Activated B cell treated with CpG ODN at 0.5 μM for 24 hours (primary cell): Measurements from ENCODE around the gene S100A4. TPM values are rescaled to one million over a fixed set of nuclear protein-coding genes. Genes with fewer than 3 reads are reported as not detected.

Experiments used
- ATAC-seq: fragments of 200-7000 bp; cut with Tn5 transposase; one replicate; pipeline ENCODE4 v1.10.0; 2021; ENCODE audit warnings: low read depth, mild to moderate bottlenecking, moderate library complexity
- CTCF ChIA-PET: fragments of 350-600 bp; sonication (Branson Sonifier 250); formaldehyde crosslinking; loops from one replicate; lab custom pipeline; 2021; ENCODE audit warnings: antibody characterized with exemption; lab: Charles Lee
- POLR2A ChIA-PET: fragments of 350-600 bp; sonication (Branson Sonifier 250); formaldehyde crosslinking; loops from one replicate; lab custom pipeline; 2021; ENCODE audit warnings: antibody characterized with exemption; lab: Charles Lee
- DNase-seq: peaks from one replicate; pipeline ENCODE4 v3.0.0; 2022
- H3K27ac Mint-ChIP-seq: one replicate; pipeline ENCODE4 v1.8.0; 2020; ENCODE audit warnings: mixed read lengths
- H3K27me3 Mint-ChIP-seq: one replicate; pipeline ENCODE4 v1.8.0; 2021; ENCODE audit warnings: mixed read lengths
- H3K36me3 Mint-ChIP-seq: one replicate; pipeline ENCODE4 v1.8.0; 2021; ENCODE audit warnings: low read depth, mixed read lengths
- H3K4me1 Mint-ChIP-seq: one replicate; pipeline ENCODE4 v1.8.0; 2021; ENCODE audit warnings: mixed read lengths
- H3K4me3 Mint-ChIP-seq: one replicate; pipeline ENCODE4 v1.8.0; 2020; ENCODE audit warnings: mild to moderate bottlenecking, mixed read lengths
- H3K9me3 Mint-ChIP-seq: one replicate; pipeline ENCODE4 v1.8.0; 2020; ENCODE audit warnings: mixed read lengths
- intact Hi-C: fragments of 100-400 bp; cut with micrococcal nuclease; formaldehyde crosslinking; loops from one replicate; pipeline ENCODE4 v1.15.1; 2024
- total RNA-seq: library from RNA; stranded (reverse); gene quantifications from 2 replicates; pipeline ENCODE4 v1.2.3, GENCODE V29; 2022
- TF ChIP-seq, protein P1 (sequence below): fragments of 200-600 bp; IDR thresholded peaks from one replicate; pipeline ENCODE4 v1.8.0; 2022; ENCODE audit warnings: antibody characterized with exemption, mild to moderate bottlenecking

The S100A4 gene
- total RNA-seq, 1 donor from 2014 or later: 315 TPM

DNA sequence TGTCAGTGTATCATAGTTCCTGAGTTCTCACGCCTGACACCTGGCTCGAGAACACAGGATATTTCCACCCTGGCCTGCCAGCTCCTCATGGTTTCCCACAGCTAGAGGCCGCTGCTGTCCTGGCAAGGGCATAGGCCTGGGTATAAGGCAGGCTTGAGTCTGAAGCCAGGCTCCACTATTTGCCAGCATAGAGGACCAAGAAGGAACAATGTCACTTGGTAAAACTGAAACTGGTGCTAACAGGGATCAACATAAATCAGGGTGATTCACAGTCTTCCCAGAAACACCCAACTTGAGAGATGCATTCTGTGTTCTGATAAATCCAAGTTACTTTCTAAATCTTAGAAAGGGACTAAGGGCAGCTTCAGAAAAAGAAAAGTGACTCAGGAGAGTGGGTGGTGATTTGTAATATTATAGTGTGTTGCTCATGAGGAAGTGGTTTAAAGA lies 27.0 kb upstream of the S100A4 start:
- Mint-ChIP-seq H3K27me3 (peaks cover 8% of the 10 kb centered on the region), H3K27ac (peak overlapping the region; percentile 79), H3K9me3 (no peaks in the 10 kb centered on the region), H3K4me3 (no peak overlapping the region), H3K4me1 (peaks cover 27% of the 10 kb centered on the region), H3K36me3 (no peaks in the 10 kb centered on the region)
- TF ChIP-seq, protein P1, sequence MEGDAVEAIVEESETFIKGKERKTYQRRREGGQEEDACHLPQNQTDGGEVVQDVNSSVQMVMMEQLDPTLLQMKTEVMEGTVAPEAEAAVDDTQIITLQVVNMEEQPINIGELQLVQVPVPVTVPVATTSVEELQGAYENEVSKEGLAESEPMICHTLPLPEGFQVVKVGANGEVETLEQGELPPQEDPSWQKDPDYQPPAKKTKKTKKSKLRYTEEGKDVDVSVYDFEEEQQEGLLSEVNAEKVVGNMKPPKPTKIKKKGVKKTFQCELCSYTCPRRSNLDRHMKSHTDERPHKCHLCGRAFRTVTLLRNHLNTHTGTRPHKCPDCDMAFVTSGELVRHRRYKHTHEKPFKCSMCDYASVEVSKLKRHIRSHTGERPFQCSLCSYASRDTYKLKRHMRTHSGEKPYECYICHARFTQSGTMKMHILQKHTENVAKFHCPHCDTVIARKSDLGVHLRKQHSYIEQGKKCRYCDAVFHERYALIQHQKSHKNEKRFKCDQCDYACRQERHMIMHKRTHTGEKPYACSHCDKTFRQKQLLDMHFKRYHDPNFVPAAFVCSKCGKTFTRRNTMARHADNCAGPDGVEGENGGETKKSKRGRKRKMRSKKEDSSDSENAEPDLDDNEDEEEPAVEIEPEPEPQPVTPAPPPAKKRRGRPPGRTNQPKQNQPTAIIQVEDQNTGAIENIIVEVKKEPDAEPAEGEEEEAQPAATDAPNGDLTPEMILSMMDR: no peak
- CTCF ChIA-PET: interaction anchor here (0.6 to 6.3 kb wide), 31 partner anchors 9 to 414 kb away, joined by 3 to 119 read pairs (median 6); partner anchors contain the start of genes CHTOP, ILF2, NPR1 and RAB13
- intact Hi-C loops: loop anchor here (1.0 to 5.0 kb wide), 9 partner anchors 26 to 700 kb away; partner anchors contain the start of genes CHTOP, HAX1, RAB13 and S100A13
- DNase-seq: peak; percentile 53
- POLR2A ChIA-PET: interaction anchor here (0.6 to 4.7 kb wide), 18 partner anchors 26 to 418 kb away, joined by 3 to 65 read pairs (median 6); partner anchors contain the start of genes CHTOP, ILF2, INTS3 and S100A1
- ATAC-seq: peak; percentile 93

DNA sequence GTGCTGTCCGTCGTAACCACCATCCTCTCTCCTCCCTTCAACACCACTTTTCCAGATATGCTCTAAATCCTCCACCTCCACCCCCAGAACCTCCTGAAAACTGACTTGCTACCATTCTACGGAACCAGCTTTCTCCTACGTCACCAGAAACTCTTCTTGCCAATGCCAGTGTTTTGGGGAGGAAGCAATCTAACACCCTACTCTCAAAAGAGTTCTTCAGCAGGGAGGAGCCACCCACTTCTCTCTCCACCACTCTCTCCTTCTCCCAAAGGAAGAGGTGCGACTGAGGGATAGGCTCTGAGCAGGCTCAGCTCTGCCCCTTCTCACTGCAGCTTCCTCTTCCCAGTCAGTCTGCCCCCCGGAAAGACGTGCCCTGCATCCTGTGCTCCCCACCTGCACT lies 26.1 kb upstream of the S100A4 start:
- TF ChIP-seq, protein P1: no peak
- Mint-ChIP-seq H3K36me3 (no peaks in the 10 kb centered on the region), H3K27ac (no peak overlapping the region), H3K4me3 (no peak overlapping the region), H3K4me1 (peaks cover 31% of the 10 kb centered on the region), H3K27me3 (peaks cover 6% of the 10 kb centered on the region), H3K9me3 (no peaks in the 10 kb centered on the region)
- intact Hi-C loops: loop anchor here (1.0 to 5.0 kb wide), 9 partner anchors 27 to 701 kb away; partner anchors contain the start of genes CHTOP, HAX1, RAB13 and S100A13
- CTCF ChIA-PET: interaction anchor here (1.0 to 6.3 kb wide), 24 partner anchors 8 to 415 kb away, joined by 3 to 119 read pairs (median 8); partner anchors contain the start of genes CHTOP, ILF2, NPR1 and RAB13
- ATAC-seq (no peak), DNase-seq (no peak)
- POLR2A ChIA-PET: interaction anchor here (1.3 to 4.7 kb wide), 12 partner anchors 27 to 156 kb away, joined by 3 to 65 read pairs (median 6); partner anchors contain the start of genes CHTOP, ILF2, INTS3 and S100A13

DNA sequence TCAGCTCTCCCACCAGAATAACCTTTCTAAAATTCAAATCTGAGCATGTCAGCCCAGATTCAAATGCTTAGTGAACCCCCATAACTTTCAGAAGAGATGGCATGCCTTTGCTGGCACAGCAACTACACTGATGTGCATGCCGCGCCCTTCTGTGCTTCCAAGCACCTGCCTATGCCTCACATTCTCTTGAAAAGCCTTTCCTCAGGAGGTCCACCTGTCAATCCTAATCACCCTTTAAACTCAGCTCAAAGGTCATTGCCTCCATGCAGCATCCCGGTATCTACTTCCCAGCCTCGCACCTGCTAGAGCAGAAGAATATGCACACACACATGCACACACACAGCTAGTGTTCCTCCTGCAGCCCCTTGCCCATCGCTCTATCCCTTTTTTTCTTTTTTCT lies 25.3 kb upstream of the S100A4 start:
- H3K36me3 Mint-ChIP-seq: no peaks in the 10 kb centered on the region
- POLR2A ChIA-PET: interaction anchor here (0.6 to 4.7 kb wide), 4 partner anchors 20 to 63 kb away, joined by 4 to 65 read pairs (median 24); partner anchors contain the start of genes CHTOP and S100A6
- intact Hi-C loops: loop anchor here (5.0 kb wide), 1 partner anchor 86 kb away; the partner anchor contains the start of gene SNAPIN
- no peak overlapping the region for H3K27ac Mint-ChIP-seq
- H3K4me3 Mint-ChIP-seq: no peak overlapping the region
- H3K4me1 Mint-ChIP-seq: peaks cover 37% of the 10 kb centered on the region
- CTCF ChIA-PET: interaction anchor here (0.7 to 6.3 kb wide), 9 partner anchors 25 to 179 kb away, joined by 3 to 119 read pairs (median 9); partner anchors contain the start of genes CHTOP, S100A1, S100A13 and S100A4
- no peaks in the 10 kb centered on the region for H3K9me3 Mint-ChIP-seq
- H3K27me3 Mint-ChIP-seq: peaks cover 6% of the 10 kb centered on the region
- TF ChIP-seq, protein P1: no peak
- ATAC-seq: no peak
- no peak for DNase-seq

DNA sequence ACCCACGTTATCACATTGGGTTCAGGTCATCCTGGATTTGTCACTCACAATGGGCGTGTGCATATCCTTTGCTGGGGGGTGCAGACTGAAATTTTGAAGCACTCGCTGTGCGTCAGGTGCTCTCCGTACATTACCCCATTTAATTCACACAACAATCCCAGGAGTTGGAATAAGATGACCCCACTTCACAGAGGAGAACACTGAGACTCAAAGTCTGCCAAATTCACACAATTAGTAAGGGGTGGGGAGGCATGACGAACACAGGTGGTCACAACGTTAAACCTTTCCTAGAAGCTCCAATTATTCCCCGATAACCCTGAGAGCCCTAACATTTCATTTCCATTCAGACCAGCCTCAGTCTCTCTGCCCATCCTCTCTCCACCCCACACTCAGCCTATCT lies 23.9 kb upstream of the S100A4 start:
- CTCF ChIA-PET: interaction anchor here (1.2 to 6.3 kb wide), 8 partner anchors 24 to 181 kb away, joined by 3 to 119 read pairs (median 8); partner anchors contain the start of genes CHTOP, S100A4 and S100A6
- H3K27ac Mint-ChIP-seq: no peak overlapping the region
- peaks cover 48% of the 10 kb centered on the region for H3K4me1 Mint-ChIP-seq
- H3K9me3 Mint-ChIP-seq: no peaks in the 10 kb centered on the region
- POLR2A ChIA-PET: interaction anchor here (1.9 to 3.9 kb wide), 2 partner anchors 24 to 36 kb away, joined by 10 to 44 read pairs; partner anchors contain the start of genes S100A4 and S100A6
- peaks cover 6% of the 10 kb centered on the region for H3K27me3 Mint-ChIP-seq
- intact Hi-C loops: no loop called here
- ATAC-seq (no peak), DNase-seq (no peak)
- TF ChIP-seq, protein P1: no peak
- H3K36me3 Mint-ChIP-seq: no peaks in the 10 kb centered on the region
- H3K4me3 Mint-ChIP-seq: no peak overlapping the region
